RPMI7951 (cell line): ENCODE results near the gene ZFAND3. TPM values are rescaled to one million over a fixed set of nuclear protein-coding genes. Genes with fewer than 3 reads are reported as not detected.

Experiments
- DNase-seq: peaks from one replicate; pipeline ENCODE4 v3.0.0-alpha.2; 2012; ENCODE audit warnings: low read depth
- total RNA-seq: library from RNA; depleted of rRNA; stranded (reverse); fragments of >200 nt; shearing (Covaris generic); gene quantifications from 2 replicates; pipeline ENCODE4 v1.2.3, GENCODE V29; 2014

The ZFAND3 gene
- total RNA-seq, 1 experiment from 2014 or later = 9.5 TPM

DNA sequence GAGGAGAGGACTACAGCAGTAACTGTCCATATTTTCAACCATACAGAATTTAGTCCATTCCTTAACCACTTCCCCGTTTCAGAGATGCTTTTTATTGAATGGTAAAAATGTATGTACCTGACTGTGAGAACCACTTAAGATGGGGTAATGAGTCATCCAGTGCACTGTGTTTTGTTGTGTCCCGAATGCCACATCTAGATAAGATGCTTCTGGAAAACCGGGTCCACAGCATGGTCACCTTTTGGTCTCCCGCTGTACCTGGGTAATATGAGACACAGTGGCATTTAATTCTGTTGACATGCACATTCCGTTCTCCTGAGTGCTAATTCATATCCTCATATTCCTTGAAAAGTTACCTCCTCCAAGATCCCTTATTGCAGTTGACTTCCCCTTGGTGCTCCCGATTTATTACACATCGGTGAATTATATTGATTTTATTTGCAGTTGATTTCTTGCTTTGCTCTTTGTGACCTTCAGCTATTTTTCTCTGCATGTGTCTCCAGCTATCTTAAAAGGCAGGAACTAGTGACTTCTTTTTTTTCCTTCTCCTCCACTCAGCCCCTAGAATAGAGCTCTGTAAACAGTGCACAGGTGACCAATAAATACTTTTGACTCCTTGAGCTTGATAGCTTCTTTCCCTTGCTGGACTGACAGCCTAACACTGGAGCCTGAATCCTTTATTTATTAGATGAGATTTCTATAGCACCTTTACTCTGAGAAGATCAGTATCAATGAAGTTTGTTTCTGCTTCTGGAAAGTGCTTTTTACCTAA lies 314.6 kb downstream of the ZFAND3 start:
- DNase-seq = no peak

DNA sequence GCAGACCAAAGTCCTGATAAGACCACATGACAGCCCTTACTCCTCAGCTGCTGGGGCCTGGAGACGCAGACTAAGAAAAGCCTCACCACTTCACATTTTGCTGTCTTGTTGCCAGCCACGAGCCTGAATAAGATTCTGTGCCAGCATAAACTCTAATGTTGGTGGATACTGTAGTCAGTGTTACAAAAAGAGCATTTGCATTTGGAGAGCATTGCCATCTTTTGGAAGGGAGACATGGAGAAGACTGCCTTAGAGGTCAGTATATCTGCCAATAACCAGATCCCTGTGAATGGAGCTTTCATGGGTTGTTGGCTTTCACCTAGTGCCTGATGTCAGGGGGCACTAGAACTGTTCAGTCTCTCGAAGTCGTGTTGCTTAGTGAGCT lies 315.2 kb downstream of the ZFAND3 start:
- DNase-seq = no peak

DNA sequence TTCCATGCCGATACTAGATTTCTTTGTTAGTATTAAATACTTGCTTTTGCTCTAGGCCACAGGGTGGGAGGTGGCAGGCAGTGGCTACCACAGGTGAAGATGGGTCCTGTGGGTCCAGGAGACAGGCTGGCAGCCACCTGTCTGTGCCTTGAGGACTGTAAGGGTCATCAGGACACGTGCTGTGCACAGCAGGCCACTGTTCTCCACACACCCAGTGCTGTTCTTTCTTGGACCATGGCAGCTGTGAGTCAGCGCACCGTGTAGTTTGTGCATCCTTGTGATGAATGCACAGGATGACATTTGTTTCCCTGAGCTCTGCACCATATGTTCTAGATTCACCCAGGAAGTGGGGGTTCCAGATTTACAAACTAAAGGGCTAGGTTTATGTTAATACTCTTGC lies 317.0 kb downstream of the ZFAND3 start:
- DNase-seq = peak; percentile 7

DNA sequence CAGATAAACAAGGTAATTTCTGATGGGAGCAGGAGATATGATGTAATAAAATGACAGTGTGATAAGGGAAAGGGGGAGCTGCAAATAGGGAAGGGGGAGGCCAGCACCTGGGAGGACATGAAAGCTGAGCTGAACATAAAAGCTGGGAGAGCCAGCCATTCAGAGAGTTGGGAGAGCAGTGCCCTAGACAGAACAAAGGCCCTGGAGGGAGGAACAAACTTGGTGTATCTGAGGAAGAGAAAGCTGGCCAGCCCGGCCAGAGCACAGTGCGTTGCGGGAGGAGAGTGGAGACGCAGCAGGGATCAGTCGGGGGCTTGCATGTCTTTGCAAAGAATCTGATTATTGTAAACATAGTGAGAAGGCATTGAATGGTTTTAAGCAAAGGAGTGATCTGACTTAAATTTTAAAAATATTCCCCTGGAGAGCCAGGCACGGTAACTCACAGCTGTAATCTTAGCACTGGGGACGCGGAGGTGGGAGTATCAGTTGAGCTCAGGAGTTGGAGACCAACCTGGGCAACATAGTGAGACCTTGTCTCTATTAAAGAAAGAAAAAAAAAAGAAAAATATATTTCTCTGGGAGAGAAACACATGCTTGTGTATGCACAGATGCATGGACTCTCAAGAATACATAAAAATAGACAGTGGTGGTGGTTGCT lies 318.2 kb downstream of the ZFAND3 start:
- no peak for DNase-seq

DNA sequence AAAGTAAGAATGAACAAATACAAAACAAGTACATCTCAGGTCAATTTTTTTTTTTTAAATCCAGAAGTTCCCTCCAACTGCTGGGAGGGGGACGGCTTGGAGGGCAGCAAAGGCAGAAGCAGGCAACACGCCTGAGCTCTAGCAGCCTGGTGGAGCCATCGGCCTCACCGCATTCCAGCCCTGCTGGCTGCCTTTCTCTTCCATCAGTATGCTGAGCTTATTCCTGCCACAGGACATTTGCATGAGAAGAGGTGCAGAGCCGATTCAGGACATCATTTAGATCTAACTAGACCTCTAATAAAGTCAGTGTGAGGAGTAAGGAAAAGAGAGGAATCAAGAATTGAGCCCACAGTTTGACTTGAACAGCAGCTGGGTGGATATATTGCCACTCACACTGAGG lies 318.8 kb downstream of the ZFAND3 start:
- DNase-seq = no peak

DNA sequence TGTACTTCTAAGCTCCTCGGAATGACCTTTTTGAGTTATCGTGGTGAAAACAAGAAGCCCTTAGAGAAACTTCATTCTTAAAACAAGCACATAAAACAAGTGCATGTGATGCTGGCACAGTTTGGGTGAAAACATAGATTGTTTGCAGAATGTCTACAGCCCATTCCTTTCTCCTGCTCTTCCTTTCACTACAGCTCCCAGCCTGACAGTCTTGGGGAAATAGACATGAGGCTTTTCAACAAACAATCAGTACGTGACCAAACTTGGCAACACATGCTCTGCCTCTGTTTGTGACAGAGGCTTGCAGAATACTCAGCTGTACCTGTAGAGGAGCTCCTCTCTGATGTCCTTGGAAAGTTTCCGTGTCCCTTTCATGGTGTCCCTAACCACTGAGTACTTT lies 321.6 kb downstream of the ZFAND3 start:
- no peak for DNase-seq

DNA sequence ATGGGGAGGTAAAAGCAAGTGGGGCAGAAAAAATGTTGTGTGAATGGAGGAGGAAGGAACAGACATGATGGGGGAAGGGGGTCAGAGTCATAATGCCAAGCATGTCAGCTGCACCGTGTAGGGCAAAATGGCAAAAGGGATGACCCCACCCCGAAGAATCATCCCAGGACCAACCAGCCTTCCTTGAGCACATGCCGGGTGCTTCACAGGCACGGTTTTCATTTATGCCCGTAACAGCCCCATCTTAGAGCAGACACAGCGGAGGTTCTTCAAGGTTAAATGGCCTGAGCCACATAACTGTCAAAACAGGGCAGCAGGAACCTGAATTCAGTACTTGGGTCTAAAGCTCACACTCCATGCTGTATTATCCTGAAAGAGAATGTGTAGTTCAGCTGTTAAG lies 322.2 kb downstream of the ZFAND3 start:
- DNase-seq = no peak

DNA sequence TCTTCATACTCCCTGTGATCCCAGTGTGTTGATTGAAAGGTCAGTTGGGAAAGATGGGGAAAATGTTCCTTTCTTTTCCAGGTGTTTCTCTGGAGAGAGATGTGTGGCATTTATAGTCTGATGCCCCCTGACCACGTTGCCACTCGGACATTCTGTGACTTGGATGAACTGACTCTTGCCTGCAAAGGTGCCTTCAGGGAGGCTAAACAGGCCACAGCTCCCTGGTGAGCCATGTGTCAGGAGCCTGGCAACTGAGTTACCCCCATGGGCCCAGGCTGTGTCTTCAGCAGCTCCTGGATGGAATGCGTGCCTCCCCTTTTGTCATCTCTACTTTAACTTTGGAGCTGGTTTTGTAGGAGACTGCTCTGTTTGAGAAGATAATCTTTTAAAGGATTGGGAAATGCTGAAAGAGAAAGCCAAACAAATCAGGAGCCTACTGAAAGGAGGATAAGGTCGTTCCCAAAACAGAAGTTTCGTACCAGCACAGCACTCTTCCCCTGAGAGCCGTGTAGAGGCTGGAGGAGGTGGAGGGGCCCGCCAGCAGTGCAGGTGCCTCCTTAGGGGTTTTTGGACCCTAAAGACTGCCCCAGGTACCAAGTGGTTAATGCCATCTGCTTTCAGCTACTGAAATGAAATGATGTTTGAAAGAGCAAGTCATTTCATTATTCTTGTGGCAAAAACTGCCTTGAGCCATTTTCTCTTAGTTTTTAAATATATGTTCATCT lies 322.8 kb downstream of the ZFAND3 start:
- no peak for DNase-seq

DNA sequence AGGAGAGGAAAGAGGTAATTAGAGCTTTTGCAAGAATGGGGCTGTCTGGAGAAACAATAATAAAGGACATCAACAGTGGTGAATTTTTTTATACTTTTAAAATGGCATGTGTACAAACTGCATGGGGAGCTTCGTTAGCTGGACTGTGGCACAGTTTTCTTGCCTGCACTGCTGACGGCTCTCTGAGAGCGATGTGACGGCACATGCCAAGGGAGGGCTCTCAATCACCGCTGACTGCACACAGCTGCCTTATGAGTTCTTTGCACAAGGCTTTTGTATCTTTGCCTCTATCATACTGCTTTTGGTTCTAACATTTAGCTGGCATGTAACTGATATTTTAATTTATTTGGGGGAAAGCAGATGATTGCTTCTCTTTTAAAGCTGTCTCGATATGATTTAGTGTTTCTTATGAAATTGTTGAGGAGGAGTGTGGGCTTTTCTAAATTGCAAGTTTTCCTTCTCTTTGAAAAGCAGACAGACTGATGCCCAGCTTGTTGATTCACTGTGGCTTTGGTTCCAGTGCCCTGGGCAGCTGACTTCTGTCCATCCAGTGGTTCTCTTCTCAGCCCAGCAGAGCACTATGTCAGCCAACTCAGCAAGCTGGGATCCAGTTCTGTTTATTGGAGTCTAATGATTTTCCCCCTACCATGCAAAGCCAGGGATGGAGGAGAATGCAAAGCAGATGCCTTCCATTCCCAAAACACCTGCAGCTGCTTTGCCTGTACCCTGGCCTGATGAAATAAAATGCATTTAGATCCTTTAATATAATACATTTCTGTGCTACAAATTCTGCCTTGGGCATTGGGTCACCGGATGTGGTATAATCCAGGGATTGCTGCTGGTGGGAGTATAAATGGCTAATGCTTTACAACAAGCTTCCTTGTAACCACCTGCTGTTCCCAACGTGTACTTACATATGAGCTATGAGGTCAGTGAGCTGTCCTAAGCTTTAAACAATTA lies 323.9 kb downstream of the ZFAND3 start:
- peak; percentile 40 for DNase-seq

DNA sequence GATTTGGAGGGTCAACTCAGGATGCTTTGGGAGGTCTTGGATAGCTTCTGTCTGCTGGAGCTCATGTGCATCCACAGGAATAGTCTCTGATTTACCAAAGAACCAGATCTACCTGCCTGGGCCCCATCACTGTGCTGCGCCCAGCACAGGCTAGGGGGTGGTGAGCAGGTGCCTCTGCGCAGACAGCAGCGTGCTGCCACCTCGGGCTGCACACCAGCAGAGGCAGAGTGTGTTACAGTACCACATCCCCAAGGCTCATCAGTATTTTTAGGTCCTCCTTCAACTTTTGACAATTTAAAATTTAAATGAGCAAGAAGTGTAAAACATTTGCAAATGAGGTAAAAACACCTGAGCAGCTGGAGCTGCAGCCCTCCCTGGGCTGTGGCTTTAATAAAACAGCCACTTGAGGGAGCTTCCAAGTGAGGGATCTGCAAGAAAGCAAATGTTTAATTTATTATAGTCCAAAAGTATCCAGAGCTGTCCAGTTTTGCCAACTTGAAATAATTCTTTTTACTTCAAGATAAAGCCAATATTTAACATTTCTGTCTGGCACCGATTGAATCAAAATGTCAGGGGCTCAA lies 324.9 kb downstream of the ZFAND3 start:
- DNase-seq = no peak

DNA sequence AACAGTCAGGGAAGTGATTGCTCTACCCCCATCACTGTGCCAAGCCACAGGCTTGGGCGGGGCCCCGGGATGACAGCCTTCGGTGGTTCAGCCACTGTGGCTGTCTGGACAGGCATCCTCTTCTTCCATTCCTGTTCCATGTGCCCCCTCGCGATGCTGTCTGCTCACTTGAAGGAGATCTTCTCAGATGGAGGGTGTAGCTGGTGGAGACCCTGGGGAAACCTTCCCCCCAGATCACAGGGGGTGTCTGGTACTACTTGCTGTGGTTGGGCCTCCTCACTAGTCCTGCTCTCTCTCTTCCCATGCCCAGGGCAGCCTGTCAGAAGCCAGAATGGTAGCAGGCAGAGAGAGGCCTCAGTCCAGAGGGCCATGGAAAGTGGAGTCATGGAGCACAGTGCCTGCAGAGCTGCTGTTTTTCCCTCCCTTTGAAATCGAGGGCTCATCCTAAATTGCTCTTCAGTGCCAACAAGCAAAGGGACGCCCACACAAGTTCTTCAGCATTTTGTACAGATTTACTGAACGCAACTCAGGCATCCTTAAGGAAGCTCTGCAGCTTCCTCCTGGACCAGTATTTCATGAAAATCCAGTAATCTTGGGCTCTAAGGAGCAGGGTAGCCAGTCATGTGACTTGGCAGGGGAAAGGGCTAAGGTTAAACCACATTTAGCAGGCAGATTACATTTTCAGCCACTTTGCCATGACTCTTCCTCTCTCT lies 326.6 kb downstream of the ZFAND3 start:
- peak; percentile 49 for DNase-seq

DNA sequence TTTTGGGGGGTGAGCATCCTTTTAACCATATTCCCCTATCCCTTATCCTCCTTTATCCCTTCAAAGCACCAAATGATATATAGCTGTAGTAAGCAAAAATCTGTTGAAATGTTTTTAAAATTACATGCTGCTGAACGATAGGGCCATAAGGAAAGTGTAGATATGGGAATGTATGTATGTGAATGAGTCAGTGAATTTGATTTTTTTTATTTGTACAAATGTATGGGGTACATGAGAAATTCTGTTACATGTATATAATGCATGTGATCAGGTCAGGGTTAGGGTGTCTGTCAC lies 327.2 kb downstream of the ZFAND3 start:
- no peak for DNase-seq

DNA sequence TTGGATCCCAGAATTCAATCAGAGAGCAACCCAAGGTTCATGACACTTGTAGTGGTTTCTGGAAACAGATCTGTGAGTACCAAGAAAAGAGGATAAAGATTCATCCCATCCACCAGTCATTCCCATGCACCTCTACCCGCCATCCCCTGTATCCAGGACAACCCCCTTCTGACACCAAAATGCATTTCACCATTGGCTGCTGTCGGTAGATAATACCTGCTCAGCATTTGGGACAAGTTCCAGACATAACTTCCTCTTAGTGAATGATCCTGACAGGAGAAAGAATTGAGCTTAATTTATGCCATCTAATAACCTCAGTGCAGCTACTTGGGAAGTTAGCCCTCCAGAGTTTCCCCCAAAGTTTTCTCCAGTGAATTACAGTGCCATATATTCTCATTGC lies 329.1 kb downstream of the ZFAND3 start:
- no peak for DNase-seq

DNA sequence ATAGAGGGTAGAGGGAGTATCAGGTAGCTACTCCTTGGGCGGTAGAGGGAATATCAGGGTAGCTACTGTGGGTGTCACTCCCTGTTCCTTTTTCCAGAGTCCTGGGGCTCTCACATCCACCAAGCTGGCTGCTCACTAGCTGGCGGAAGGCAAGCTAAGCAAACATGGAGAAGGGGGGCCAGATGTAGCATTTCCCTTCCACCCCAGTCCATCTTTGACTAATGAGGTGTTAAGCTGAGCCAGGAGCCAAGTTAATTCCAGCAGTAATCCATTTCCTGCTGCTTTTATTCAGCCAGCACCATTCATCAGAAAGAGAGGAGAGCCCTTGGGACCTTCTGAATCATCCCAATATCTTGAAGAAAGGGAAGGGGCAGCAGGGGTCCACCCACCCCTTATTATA lies 330.0 kb downstream of the ZFAND3 start:
- DNase-seq = no peak

DNA sequence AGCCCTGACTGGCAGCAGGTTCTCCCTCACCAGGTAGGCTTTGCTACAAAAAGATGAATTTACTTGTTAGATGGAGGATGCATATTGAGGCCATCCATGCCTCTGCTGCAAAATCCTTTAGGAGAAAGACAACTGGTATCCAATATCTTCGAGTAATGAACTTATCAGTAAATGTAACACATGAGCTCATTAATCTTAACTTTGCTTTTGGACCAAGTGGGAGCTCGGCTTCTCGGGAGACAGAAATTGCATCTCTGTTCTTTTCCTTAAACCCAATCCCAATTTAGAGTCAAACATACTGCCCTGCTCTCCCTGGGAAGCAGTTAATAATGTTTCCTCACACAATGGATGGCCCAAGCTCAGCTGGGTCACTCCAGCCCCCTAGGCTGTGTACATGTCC lies 330.5 kb downstream of the ZFAND3 start:
- no peak for DNase-seq

DNA sequence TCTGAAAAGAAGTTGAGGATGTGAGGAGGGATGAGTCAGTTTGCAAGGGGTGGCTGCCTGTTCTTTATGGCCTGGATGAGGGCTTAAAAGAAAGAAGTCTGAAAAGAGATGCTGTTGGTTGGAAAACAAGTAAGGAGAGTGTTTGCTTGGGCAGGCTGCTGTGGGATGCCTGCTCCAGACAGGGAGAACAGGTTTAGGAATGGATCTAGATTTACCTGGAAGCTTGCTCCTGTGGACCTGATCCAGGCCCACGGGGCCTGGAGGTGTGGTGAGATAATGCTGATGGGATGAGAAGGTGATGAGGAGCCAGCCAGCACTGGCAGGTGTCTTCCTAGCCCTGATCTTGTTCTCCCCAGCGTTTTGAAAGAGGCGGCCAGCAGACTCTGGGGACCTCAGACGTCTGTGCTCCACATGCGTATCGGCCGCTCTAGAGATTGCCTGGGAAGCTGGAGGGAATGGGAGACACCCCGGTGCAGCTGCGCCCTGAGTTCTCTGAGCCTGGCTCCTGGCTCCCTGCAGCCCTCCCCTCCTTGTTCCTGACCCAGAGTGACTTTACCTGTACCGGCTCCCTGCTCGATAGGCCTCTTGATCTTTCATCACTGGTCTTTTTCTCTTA lies 331.3 kb downstream of the ZFAND3 start:
- DNase-seq = no peak

DNA sequence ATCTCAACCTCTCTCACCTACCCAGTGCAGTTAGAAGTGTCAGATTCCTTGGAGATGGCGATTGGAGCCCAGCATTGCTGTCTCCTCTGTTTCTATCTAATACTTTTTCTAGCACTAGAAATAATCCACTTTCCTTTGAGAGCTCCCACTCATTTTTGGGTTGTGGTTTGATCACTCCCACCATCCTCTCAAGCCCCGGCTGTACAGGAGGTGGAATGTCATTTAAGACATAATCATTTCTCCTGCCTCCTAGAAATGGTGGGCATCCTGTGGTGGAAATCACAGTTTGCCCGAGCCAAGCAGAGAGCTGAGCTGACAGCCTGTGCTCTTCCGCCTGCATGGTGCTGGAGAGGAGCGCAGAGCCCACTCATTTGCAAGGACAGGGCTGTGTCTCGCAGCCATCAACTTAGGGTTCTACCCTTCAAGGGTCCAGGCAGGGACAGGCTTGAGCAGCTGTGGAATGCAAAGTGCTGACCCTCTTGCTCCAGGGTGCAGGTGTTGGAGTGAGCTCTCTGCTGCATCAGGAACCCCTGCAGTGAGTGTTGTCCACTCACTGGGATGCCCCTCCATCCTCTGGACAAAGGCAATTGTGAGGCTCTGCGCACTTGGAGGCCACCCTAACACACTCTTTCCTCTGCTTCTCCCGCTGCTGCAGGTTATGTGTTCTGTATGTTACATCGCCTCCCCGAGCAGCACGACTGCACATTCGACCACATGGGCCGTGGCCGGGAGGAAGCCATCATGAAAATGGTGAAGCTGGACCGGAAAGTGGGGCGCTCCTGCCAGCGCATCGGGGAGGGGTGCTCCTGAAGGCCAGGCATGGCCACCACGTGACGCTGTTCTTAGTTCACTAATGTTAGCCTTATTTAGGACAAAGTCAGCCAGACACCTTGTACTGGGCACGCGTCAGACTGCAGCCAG lies 332.3 kb downstream of the ZFAND3 start:
- DNase-seq = no peak

DNA sequence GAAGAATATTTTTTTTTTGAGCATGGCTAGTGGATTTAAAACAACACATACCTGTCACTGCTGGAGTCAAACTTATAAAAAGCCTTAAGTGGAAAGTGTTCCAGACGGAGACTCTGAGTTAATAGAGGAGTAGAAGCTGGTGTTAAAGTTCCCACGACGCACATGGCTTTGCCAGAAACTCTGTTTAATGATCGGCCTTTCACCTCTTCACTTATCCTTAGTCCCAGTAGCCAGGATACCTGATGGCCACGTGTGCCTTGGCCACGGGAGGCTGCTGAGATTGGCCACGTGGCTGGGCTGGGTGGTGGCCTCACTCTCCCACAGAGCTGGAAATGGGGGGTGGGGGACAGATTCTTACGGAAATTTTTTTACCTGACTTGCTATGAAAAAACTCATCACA lies 333.1 kb downstream of the ZFAND3 start:
- DNase-seq = no peak

DNA sequence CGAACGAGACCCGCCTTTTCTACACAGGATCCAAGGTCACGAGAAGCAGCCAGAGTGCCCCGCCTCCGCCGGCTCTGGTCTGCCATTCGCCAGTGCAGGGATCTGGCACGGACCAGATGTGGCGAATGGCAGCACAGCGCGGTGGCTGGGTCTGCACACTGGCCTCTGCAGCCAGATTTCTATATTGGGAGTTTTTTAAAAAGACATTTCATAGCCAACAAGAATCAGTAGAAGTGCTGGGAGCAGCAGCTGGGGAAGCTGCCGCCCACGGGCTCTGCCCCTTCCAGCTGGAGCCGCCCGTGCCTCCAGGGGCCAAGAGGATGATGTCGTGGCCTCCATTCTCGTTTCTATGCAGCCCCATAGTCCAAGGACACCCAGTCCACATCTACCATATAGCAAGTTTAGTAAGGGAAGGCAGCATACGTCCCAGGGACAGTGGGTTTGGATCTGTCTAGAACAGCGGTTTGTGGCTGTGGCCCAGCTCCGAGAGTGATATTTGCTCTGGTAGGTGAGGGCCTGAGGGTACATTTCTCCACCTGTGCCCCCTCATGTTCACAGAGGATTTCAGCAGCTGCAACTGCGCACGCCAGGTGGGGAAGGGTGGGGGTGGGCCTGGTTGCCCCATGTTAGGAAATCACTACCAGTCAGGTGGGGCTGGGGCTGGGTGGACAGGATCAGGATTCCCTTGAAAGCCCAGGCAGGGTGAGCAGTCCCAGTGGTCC lies 333.7 kb downstream of the ZFAND3 start:
- no peak for DNase-seq
